ENCODE measurements around the gene MTMR10.

- no peak for TF ChIP-seq GATA2 (IDR thresholded peaks at IDR 0.05; ENCODE audit: low read depth, low read length)
- TF ChIP-seq GATA3 (IDR thresholded peaks at IDR 0.05; ENCODE audit: low read depth, low read length) = no peak
Observed at GRCh38 chr15:31004220-31004733, 12.8 kb upstream of the MTMR10 start.
